Large intestine (tissue), 3 donors: ENCODE measurements around the gene IGSF3. TPM values are rescaled to one million over a fixed set of nuclear protein-coding genes. Genes with fewer than 3 reads are reported as not detected.
A peak's percentile ranks its signal among the peaks of the same experiment; 100 is the strongest.

Experiments used
- DNase-seq, 2 donors: peaks; one replicate each; pipeline versions ENCODE4 v3.0.0 to v3.0.0-alpha.2; 2013
- H3K27ac ChIP-seq: one replicate; pipeline ENCODE4 v1.5.1; 2013; ENCODE audit warnings: low read length
- H3K27me3 ChIP-seq: 2 replicates; pipeline ENCODE4 v1.6.1; 2013; ENCODE audit warnings: low read length; ENCODE audit not compliant: control insufficient read depth, insufficient read depth
- H3K36me3 ChIP-seq: 2 replicates; pipeline ENCODE4 v1.6.1; 2013; ENCODE audit warnings: low read length; ENCODE audit not compliant: control insufficient read depth, insufficient read depth
- H3K4me1 ChIP-seq: one replicate; pipeline ENCODE4 v1.6.1; 2013; ENCODE audit warnings: low read length; ENCODE audit not compliant: control insufficient read depth, insufficient read depth
- H3K4me3 ChIP-seq: one replicate; pipeline ENCODE4 v1.5.1; 2013; ENCODE audit warnings: low read length
- H3K9me3 ChIP-seq: one replicate; pipeline ENCODE4 v1.6.1; 2013; ENCODE audit warnings: mild to moderate bottlenecking, low read depth, low read length, moderate library complexity; ENCODE audit not compliant: control insufficient read depth
- WGBS: methylation state at CpG from one replicate; pipeline ENCODE4 v1.1.5; 2013; ENCODE audit warnings: low lambda C conversion rate; ENCODE audit not compliant: insufficient coverage; 5-methylcytosine and 5-hydroxymethylcytosine counted together
- polyA plus RNA-seq: library from polyadenylated mRNA; unstranded; fragments of 120-200 nt; gene quantifications from one replicate; pipeline ENCODE4 v1.2.1, GENCODE V29; 2013

The IGSF3 gene
- polyA plus RNA-seq, 1 donor: 36.1 TPM

GRCh38 chr1:116537898-116538297, 129.6 kb downstream of the IGSF3 start:
- Histone ChIP-seq H3K27ac (peak overlapping the region; percentile 53), H3K9me3 (no peaks in the 10 kb centered on the region), H3K27me3 (no peaks in the 10 kb centered on the region), H3K4me1 (peaks cover 9% of the 10 kb centered on the region), H3K4me3 (no peak overlapping the region), H3K36me3 (peaks cover 19% of the 10 kb centered on the region)
- DNase-seq: no peak
- 100% methylated on average over 1 of the region's 1 CpG for WGBS

GRCh38 chr1:116537040-116537831, 130.3 kb downstream of the IGSF3 start:
- Histone ChIP-seq H3K9me3 (no peaks in the 10 kb centered on the region), H3K27ac (no peak overlapping the region), H3K4me3 (no peak overlapping the region), H3K4me1 (peaks cover 9% of the 10 kb centered on the region), H3K36me3 (peaks cover 17% of the 10 kb centered on the region), H3K27me3 (no peaks in the 10 kb centered on the region)
- no peak for DNase-seq
- WGBS: 71% methylated on average over 1 of the region's 3 CpGs

GRCh38 chr1:116534014-116534739, 133.4 kb downstream of the IGSF3 start:
- Histone ChIP-seq H3K36me3 (peaks cover 21% of the 10 kb centered on the region), H3K27me3 (no peaks in the 10 kb centered on the region), H3K27ac (no peak overlapping the region), H3K4me3 (no peak overlapping the region), H3K4me1 (peaks cover 9% of the 10 kb centered on the region), H3K9me3 (no peaks in the 10 kb centered on the region)
- WGBS: 90% methylated on average over 2 of the region's 45 CpGs
- no peak for DNase-seq

DNA sequence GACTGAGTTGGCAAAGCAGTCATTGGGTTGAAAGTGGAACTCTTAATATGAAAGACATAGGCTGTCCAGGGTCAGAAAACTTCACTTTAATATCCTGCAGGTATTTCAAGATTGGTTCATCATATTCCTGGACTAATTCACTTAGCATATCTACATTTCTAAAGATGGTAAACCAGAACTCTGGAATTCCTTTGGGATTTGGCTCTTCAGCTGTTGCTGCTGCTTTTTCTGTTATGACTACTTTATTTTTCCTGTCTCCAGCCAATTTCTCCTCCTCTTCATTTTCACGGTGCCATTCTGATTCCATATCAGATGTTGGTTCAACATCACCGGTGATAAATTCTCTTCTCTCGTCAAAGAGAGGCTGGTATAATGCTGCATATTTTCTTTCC, 134.1 kb downstream of the IGSF3 start:
- Histone ChIP-seq H3K27ac (no peak overlapping the region), H3K4me1 (peaks cover 3% of the 10 kb centered on the region), H3K36me3 (peaks cover 21% of the 10 kb centered on the region), H3K9me3 (no peaks in the 10 kb centered on the region), H3K27me3 (no peaks in the 10 kb centered on the region), H3K4me3 (no peak overlapping the region)
- no peak for DNase-seq
- 80% methylated on average over 1 of the region's 3 CpGs for WGBS

DNA sequence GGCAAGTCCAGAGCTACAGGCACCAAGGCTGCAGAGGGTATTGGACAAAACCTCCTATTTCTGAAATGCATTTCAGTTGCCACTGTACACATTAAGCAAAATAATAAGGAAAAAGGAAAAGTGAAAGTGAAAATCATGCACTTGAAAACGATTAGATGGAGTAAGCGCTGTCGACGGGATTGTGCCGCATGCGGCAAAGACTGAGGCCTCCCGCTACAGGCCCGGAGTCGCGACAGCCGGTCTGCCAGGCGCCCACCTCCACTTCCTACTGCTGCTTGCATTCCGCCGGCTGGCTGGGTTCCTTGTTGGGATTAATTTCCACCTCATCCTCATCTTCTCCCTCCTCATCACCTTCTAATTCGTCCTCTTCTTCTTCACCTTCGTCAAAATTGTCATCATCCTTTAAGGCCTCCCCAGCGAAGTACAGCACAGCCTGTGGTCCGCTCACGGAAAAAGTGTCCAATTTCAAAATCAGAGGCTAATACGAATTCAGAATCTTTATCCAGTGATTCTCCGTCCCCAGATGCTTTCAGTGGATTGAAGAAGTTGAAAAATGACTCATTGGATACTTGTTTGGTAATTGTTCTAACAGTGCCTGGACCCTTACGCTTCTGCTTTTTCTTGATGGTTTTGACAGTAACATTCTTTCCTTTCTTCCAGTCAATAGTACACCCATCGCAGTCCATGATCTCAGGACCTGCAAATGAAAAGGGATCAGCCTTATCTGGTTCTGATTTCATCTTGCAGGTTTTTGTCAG, 134.7 kb downstream of the IGSF3 start:
- 89% methylated on average over 8 of the region's 23 CpGs for WGBS
- H3K36me3 ChIP-seq: peaks cover 21% of the 10 kb centered on the region
- H3K4me1 ChIP-seq: no peaks in the 10 kb centered on the region
- H3K27ac ChIP-seq: no peak overlapping the region
- no peak overlapping the region for H3K4me3 ChIP-seq
- DNase-seq: no peak
- H3K27me3 ChIP-seq: no peaks in the 10 kb centered on the region
- no peaks in the 10 kb centered on the region for H3K9me3 ChIP-seq

GRCh38 chr1:116531917-116532316, 135.6 kb downstream of the IGSF3 start:
- DNase-seq: no peak
- no peak overlapping the region for H3K4me3 ChIP-seq
- WGBS: no CpG with 5 or more reads among the region's 13 CpGs
- H3K27me3 ChIP-seq: no peaks in the 10 kb centered on the region
- H3K27ac ChIP-seq: no peak overlapping the region
- no peaks in the 10 kb centered on the region for H3K4me1 ChIP-seq
- H3K36me3 ChIP-seq: peaks cover 21% of the 10 kb centered on the region
- peaks cover 2% of the 10 kb centered on the region for H3K9me3 ChIP-seq

DNA sequence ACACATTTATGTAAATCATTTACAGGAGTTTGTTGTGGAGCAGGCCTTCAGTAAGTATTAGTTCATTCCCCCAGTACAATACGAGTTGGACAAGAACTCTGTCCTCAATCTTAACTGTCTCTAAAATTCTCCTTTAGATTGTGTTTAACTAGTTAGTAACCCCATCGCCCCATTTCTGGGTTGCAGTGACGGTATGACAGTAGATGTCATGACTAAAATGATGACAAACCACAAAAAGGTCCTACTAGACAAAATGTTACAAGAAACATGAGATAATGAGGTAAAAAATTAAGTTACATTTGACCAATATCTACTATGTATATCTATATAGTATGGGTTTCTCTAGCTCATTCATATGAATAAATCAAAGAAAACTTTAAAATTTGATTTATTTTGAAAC, 137.9 kb downstream of the IGSF3 start:
- Histone ChIP-seq H3K4me1 (no peaks in the 10 kb centered on the region), H3K9me3 (peaks cover 2% of the 10 kb centered on the region), H3K36me3 (peaks cover 19% of the 10 kb centered on the region), H3K27ac (no peak overlapping the region), H3K27me3 (no peaks in the 10 kb centered on the region), H3K4me3 (no peak overlapping the region)
- DNase-seq: no peak
- 100% methylated on average over 1 of the region's 3 CpGs for WGBS

GRCh38 chr1:116529199-116529631, 138.3 kb downstream of the IGSF3 start:
- peaks cover 2% of the 10 kb centered on the region for H3K9me3 ChIP-seq
- H3K27ac ChIP-seq: no peak overlapping the region
- DNase-seq: no peak
- H3K36me3 ChIP-seq: peaks cover 18% of the 10 kb centered on the region
- 20% methylated on average over 1 of the region's 3 CpGs for WGBS
- H3K4me1 ChIP-seq: no peaks in the 10 kb centered on the region
- no peaks in the 10 kb centered on the region for H3K27me3 ChIP-seq
- no peak overlapping the region for H3K4me3 ChIP-seq

- no peak for DNase-seq
- no peaks in the 10 kb centered on the region for H3K27me3 ChIP-seq
- H3K4me3 ChIP-seq: no peak overlapping the region
- H3K27ac ChIP-seq: no peak overlapping the region
- WGBS: no CpG with 5 or more reads among the region's 1 CpG
- H3K4me1 ChIP-seq: no peaks in the 10 kb centered on the region
- peaks cover 11% of the 10 kb centered on the region for H3K36me3 ChIP-seq
- H3K9me3 ChIP-seq: peaks cover 2% of the 10 kb centered on the region
Measured at GRCh38 chr1:116528329-116529083, 139.0 kb downstream of the IGSF3 start.

GRCh38 chr1:116525440-116525839, 142.1 kb downstream of the IGSF3 start:
- DNase-seq: no peak
- no peaks in the 10 kb centered on the region for H3K27me3 ChIP-seq
- WGBS: no CpG with 5 or more reads among the region's 2 CpGs
- no peaks in the 10 kb centered on the region for H3K36me3 ChIP-seq
- peaks cover 14% of the 10 kb centered on the region for H3K4me1 ChIP-seq
- H3K4me3 ChIP-seq: no peak overlapping the region
- H3K27ac ChIP-seq: no peak overlapping the region
- peaks cover 2% of the 10 kb centered on the region for H3K9me3 ChIP-seq
